ENCODE data around the gene SIRPA. TPM values are rescaled to one million over a fixed set of nuclear protein-coding genes. Genes with fewer than 3 reads are reported as not detected.

Gene SIRPA
- total and polyA plus RNA-seq, 4 experiments from 2014 or later, result 1.8 to 2.4 TPM; not detected in 2

GRCh38 chr20:1896484-1897258 is 1.5 kb downstream of the SIRPA start:
- peaks cover 5% of the 10 kb centered on the region for H3K4me1 ChIP-seq (ENCODE audit: insufficient read depth, low read length)
- no peak overlapping the region for H3K27ac Mint-ChIP-seq
- CTCF ChIA-PET (ENCODE audit: partially characterized antibody), result no interaction called here
- POLR2A ChIA-PET (ENCODE audit: partially characterized antibody), result no interaction called here
- no peaks in the 10 kb centered on the region for H3K36me3 ChIP-seq (ENCODE audit: insufficient read depth, low read length)
- DNase-seq, result no peak
- H3K27ac ChIP-seq (ENCODE audit: low read depth, low read length), result no peak overlapping the region
- peak overlapping the region in 4 of 8 donors; percentile 15 to 72 (median 37) for H3K4me3 Mint-ChIP-seq
- H3K4me3 ChIP-seq (ENCODE audit: low read length in 2 of 2), result no peak overlapping the region
- H3K9me3 Mint-ChIP-seq, result no peaks in the 10 kb centered on the region
- H3K27me3 Mint-ChIP-seq, result peaks cover 33 to 52% of the 10 kb centered on the region in 2 donors
- H3K36me3 Mint-ChIP-seq, result no peaks in the 10 kb centered on the region
- intact Hi-C loops (cut with micrococcal nuclease), result no loop called here
- H3K27me3 ChIP-seq (ENCODE audit: insufficient read depth, low read length), result peaks cover 6% of the 10 kb centered on the region
- H3K9me3 ChIP-seq (ENCODE audit: control insufficient read depth in 1 of 2, low read length in 2 of 2), result no peaks in the 10 kb centered on the region
- H3K4me1 Mint-ChIP-seq, result peaks cover 0 to 10% (median 0%) of the 10 kb centered on the region in 4 donors

GRCh38 chr20:1897541-1897940 is 2.3 kb downstream of the SIRPA start:
- Mint-ChIP-seq H3K9me3 (no peaks in the 10 kb centered on the region), H3K36me3 (no peaks in the 10 kb centered on the region), H3K27me3 (peaks cover 32 to 51% of the 10 kb centered on the region in 2 donors), H3K27ac (peak overlapping the region in 1 of 7 donors; percentile 46), H3K4me1 (peaks cover 0 to 10% (median 0%) of the 10 kb centered on the region in 4 donors), H3K4me3 (no peak overlapping the region)
- ChIA-PET POLR2A (ENCODE audit: partially characterized antibody) (no interaction called here), CTCF (ENCODE audit: partially characterized antibody) (no interaction called here)
- DNase-seq, result no peak
- peaks cover 5% of the 10 kb centered on the region for H3K4me1 ChIP-seq (ENCODE audit: insufficient read depth, low read length)
- peaks cover 8% of the 10 kb centered on the region for H3K27me3 ChIP-seq (ENCODE audit: insufficient read depth, low read length)
- H3K4me3 ChIP-seq (ENCODE audit: low read length in 2 of 2), result no peak overlapping the region
- intact Hi-C loops (cut with micrococcal nuclease), result no loop called here
- H3K27ac ChIP-seq (ENCODE audit: low read depth, low read length), result no peak overlapping the region
- H3K9me3 ChIP-seq (ENCODE audit: control insufficient read depth in 1 of 2, low read length in 2 of 2), result no peaks in the 10 kb centered on the region
- H3K36me3 ChIP-seq (ENCODE audit: insufficient read depth, low read length), result no peaks in the 10 kb centered on the region

GRCh38 chr20:1897965-1898464 is 2.8 kb downstream of the SIRPA start:
- H3K27ac Mint-ChIP-seq, result no peak overlapping the region
- H3K27me3 ChIP-seq (ENCODE audit: insufficient read depth, low read length), result peaks cover 5% of the 10 kb centered on the region
- no peaks in the 10 kb centered on the region for H3K36me3 ChIP-seq (ENCODE audit: insufficient read depth, low read length)
- intact Hi-C loops (cut with micrococcal nuclease), result no loop called here
- POLR2A ChIA-PET (ENCODE audit: partially characterized antibody), result no interaction called here
- no peaks in the 10 kb centered on the region for H3K36me3 Mint-ChIP-seq
- no peaks in the 10 kb centered on the region for H3K9me3 Mint-ChIP-seq
- no peak overlapping the region for H3K27ac ChIP-seq (ENCODE audit: low read depth, low read length)
- peaks cover 0 to 10% (median 0%) of the 10 kb centered on the region in 4 donors for H3K4me1 Mint-ChIP-seq
- H3K4me3 Mint-ChIP-seq, result no peak overlapping the region
- no peak overlapping the region for H3K4me3 ChIP-seq (ENCODE audit: low read length in 2 of 2)
- CTCF ChIA-PET (ENCODE audit: partially characterized antibody), result no interaction called here
- DNase-seq, result no peak
- no peaks in the 10 kb centered on the region for H3K9me3 ChIP-seq (ENCODE audit: control insufficient read depth in 1 of 2, low read length in 2 of 2)
- H3K4me1 ChIP-seq (ENCODE audit: insufficient read depth, low read length), result peaks cover 5% of the 10 kb centered on the region
- peaks cover 28 to 47% of the 10 kb centered on the region in 2 donors for H3K27me3 Mint-ChIP-seq

- DNase-seq, result no peak
- peaks cover 0 to 10% (median 0%) of the 10 kb centered on the region in 4 donors for H3K4me1 Mint-ChIP-seq
- H3K9me3 ChIP-seq (ENCODE audit: control insufficient read depth in 1 of 2, low read length in 2 of 2), result no peaks in the 10 kb centered on the region
- CTCF ChIA-PET (ENCODE audit: partially characterized antibody), result no interaction called here
- H3K36me3 Mint-ChIP-seq, result no peaks in the 10 kb centered on the region
- H3K36me3 ChIP-seq (ENCODE audit: insufficient read depth, low read length), result no peaks in the 10 kb centered on the region
- no peak overlapping the region for H3K4me3 ChIP-seq (ENCODE audit: low read length in 2 of 2)
- no peak overlapping the region for H3K27ac ChIP-seq (ENCODE audit: low read depth, low read length)
- peaks cover 25 to 46% of the 10 kb centered on the region in 2 donors for H3K27me3 Mint-ChIP-seq
- no peak overlapping the region for H3K4me3 Mint-ChIP-seq
- peaks cover 5% of the 10 kb centered on the region for H3K4me1 ChIP-seq (ENCODE audit: insufficient read depth, low read length)
- no peaks in the 10 kb centered on the region for H3K9me3 Mint-ChIP-seq
- POLR2A ChIA-PET (ENCODE audit: partially characterized antibody), result no interaction called here
- no peak overlapping the region for H3K27ac Mint-ChIP-seq
- intact Hi-C loops (cut with micrococcal nuclease), result no loop called here
- peaks cover 3% of the 10 kb centered on the region for H3K27me3 ChIP-seq (ENCODE audit: insufficient read depth, low read length)
Observed at GRCh38 chr20:1898482-1899240, 3.5 kb downstream of the SIRPA start.

GRCh38 chr20:1899241-1899525 is 4.0 kb downstream of the SIRPA start:
- DNase-seq, result no peak
- intact Hi-C loops (cut with micrococcal nuclease), result no loop called here
- H3K4me3 Mint-ChIP-seq, result no peak overlapping the region
- no peak overlapping the region for H3K27ac Mint-ChIP-seq
- ChIA-PET CTCF (ENCODE audit: partially characterized antibody) (no interaction called here), POLR2A (ENCODE audit: partially characterized antibody) (no interaction called here)
- H3K9me3 Mint-ChIP-seq, result no peaks in the 10 kb centered on the region
- Histone ChIP-seq H3K27ac (ENCODE audit: low read depth, low read length) (no peak overlapping the region), H3K4me3 (ENCODE audit: low read length in 2 of 2) (no peak overlapping the region), H3K27me3 (ENCODE audit: insufficient read depth, low read length) (peaks cover 3% of the 10 kb centered on the region), H3K36me3 (ENCODE audit: insufficient read depth, low read length) (no peaks in the 10 kb centered on the region), H3K9me3 (ENCODE audit: control insufficient read depth in 1 of 2, low read length in 2 of 2) (no peaks in the 10 kb centered on the region), H3K4me1 (ENCODE audit: insufficient read depth, low read length) (peaks cover 5% of the 10 kb centered on the region)
- peaks cover 0 to 10% (median 0%) of the 10 kb centered on the region in 4 donors for H3K4me1 Mint-ChIP-seq
- H3K27me3 Mint-ChIP-seq, result peaks cover 25 to 48% of the 10 kb centered on the region in 2 donors
- H3K36me3 Mint-ChIP-seq, result no peaks in the 10 kb centered on the region

- no peaks in the 10 kb centered on the region for H3K36me3 Mint-ChIP-seq
- H3K9me3 Mint-ChIP-seq, result no peaks in the 10 kb centered on the region
- no peak overlapping the region for H3K27ac ChIP-seq (ENCODE audit: low read depth, low read length)
- intact Hi-C loops (cut with micrococcal nuclease), result no loop called here
- H3K4me1 ChIP-seq (ENCODE audit: insufficient read depth, low read length), result peaks cover 4% of the 10 kb centered on the region
- H3K36me3 ChIP-seq (ENCODE audit: insufficient read depth, low read length), result no peaks in the 10 kb centered on the region
- no peak overlapping the region for H3K4me3 Mint-ChIP-seq
- no peaks in the 10 kb centered on the region for H3K9me3 ChIP-seq (ENCODE audit: control insufficient read depth in 1 of 2, low read length in 2 of 2)
- no peak for DNase-seq
- H3K27me3 ChIP-seq (ENCODE audit: insufficient read depth, low read length), result peaks cover 3% of the 10 kb centered on the region
- ChIA-PET CTCF (ENCODE audit: partially characterized antibody) (no interaction called here), POLR2A (ENCODE audit: partially characterized antibody) (no interaction called here)
- H3K4me3 ChIP-seq (ENCODE audit: low read length in 2 of 2), result no peak overlapping the region
- peaks cover 0 to 10% (median 0%) of the 10 kb centered on the region in 4 donors for H3K4me1 Mint-ChIP-seq
- no peak overlapping the region for H3K27ac Mint-ChIP-seq
- H3K27me3 Mint-ChIP-seq, result peaks cover 25 to 48% of the 10 kb centered on the region in 2 donors
Observed at GRCh38 chr20:1900321-1900801, 5.2 kb downstream of the SIRPA start.

GRCh38 chr20:1901704-1902103 is 6.5 kb downstream of the SIRPA start:
- Mint-ChIP-seq H3K9me3 (no peaks in the 10 kb centered on the region), H3K4me1 (peaks cover 0 to 6% (median 2%) of the 10 kb centered on the region in 4 donors), H3K27ac (no peak overlapping the region), H3K36me3 (no peaks in the 10 kb centered on the region), H3K4me3 (no peak overlapping the region), H3K27me3 (peaks cover 17 to 47% of the 10 kb centered on the region in 2 donors)
- H3K9me3 ChIP-seq (ENCODE audit: control insufficient read depth in 1 of 2, low read length in 2 of 2), result no peaks in the 10 kb centered on the region
- H3K36me3 ChIP-seq (ENCODE audit: insufficient read depth, low read length), result no peaks in the 10 kb centered on the region
- ChIA-PET CTCF (ENCODE audit: partially characterized antibody) (no interaction called here), POLR2A (ENCODE audit: partially characterized antibody) (no interaction called here)
- no peak overlapping the region for H3K27ac ChIP-seq (ENCODE audit: low read depth, low read length)
- intact Hi-C loops (cut with micrococcal nuclease), result no loop called here
- no peaks in the 10 kb centered on the region for H3K4me1 ChIP-seq (ENCODE audit: insufficient read depth, low read length)
- no peak for DNase-seq
- peaks cover 3% of the 10 kb centered on the region for H3K27me3 ChIP-seq (ENCODE audit: insufficient read depth, low read length)
- no peak overlapping the region for H3K4me3 ChIP-seq (ENCODE audit: low read length in 2 of 2)
